HG02884 (cell line): Measurements from ENCODE around the gene SEZ6.

Source experiments
- ATAC-seq: cut with Tn5 transposase; IDR thresholded peaks from one replicate; pipeline ENCODE4 v1.9.1; 2021; ENCODE audit warnings: mild to moderate bottlenecking, moderate library complexity; ENCODE audit not compliant: unreplicated experiment

The SEZ6 gene

GRCh38 chr17:28907709-28908475 is 97.9 kb downstream of the SEZ6 start:
- no peak for ATAC-seq

- ATAC-seq, result no peak
Observed at GRCh38 chr17:28906706-28907438, 99.0 kb downstream of the SEZ6 start.

- no peak for ATAC-seq
Observed at GRCh38 chr17:28906276-28906675, 99.6 kb downstream of the SEZ6 start.
